CD4-positive, alpha-beta T cell (primary cell): ENCODE data around the gene GYS1. TPM values are rescaled to one million over a fixed set of nuclear protein-coding genes. Genes with fewer than 3 reads are reported as not detected.
"Not testable (repeated sequence)": the region's sequence is repeated elsewhere in the genome, so short reads cannot be mapped to it uniquely, and the experiment has no call there.

Experiments used
- ATAC-seq: fragments of 200-7000 bp; cut with Tn5 transposase; one replicate; pipeline ENCODE4 v1.10.0; 2022; ENCODE audit warnings: mild to moderate bottlenecking; ENCODE audit not compliant: poor library complexity
- CTCF ChIA-PET: fragments of 350-600 bp; sonication (Branson Sonifier 250); formaldehyde crosslinking; loops from one replicate; lab custom pipeline; 2021; ENCODE audit warnings: antibody characterized with exemption, inconsistent platforms; lab: Charles Lee
- POLR2A ChIA-PET: fragments of 350-600 bp; sonication (Branson Sonifier 250); formaldehyde crosslinking; loops from one replicate; lab custom pipeline; 2021; ENCODE audit warnings: antibody characterized with exemption, inconsistent platforms; lab: Charles Lee
- DNase-seq, 14 experiments: peaks; one replicate each; pipeline ENCODE4 v3.0.0-alpha.2; 2013 to 2020; ENCODE audit warnings: mixed read lengths in 2 of 14
- H3K27ac ChIP-seq, 2 donors: one replicate each; pipeline versions ENCODE4 v1.5.1 to v1.7.0; 2013; ENCODE audit warnings: low read length in 2 of 2, low read depth in 1 of 2, mild to moderate bottlenecking in 1 of 2
- H3K27me3 ChIP-seq, 2 experiments: 1 replicate in 1 of 2; 2 replicates in 1 of 2; pipeline versions ENCODE4 v1.6.1 to v1.7.0; 2013; ENCODE audit warnings: low read length in 2 of 2, control low read depth in 1 of 2, mild to moderate bottlenecking in 1 of 2, moderate library complexity in 1 of 2; ENCODE audit not compliant: insufficient read depth in 2 of 2, control insufficient read depth in 1 of 2
- H3K36me3 ChIP-seq: one replicate; pipeline ENCODE4 v1.6.1; 2013; ENCODE audit warnings: low read length, control low read depth; ENCODE audit not compliant: insufficient read depth
- H3K4me1 ChIP-seq: one replicate; pipeline ENCODE4 v1.6.1; 2013; ENCODE audit warnings: low read length, control low read depth; ENCODE audit not compliant: insufficient read depth
- H3K4me3 ChIP-seq: one replicate; pipeline ENCODE4 v1.5.1; 2013; ENCODE audit warnings: mild to moderate bottlenecking, low read length, moderate library complexity
- H3K9me3 ChIP-seq, 2 experiments: 1 replicate in 1 of 2; 2 replicates in 1 of 2; pipeline versions ENCODE4 v1.6.1 to v1.7.0; 2013; ENCODE audit warnings: low read length in 2 of 2, mild to moderate bottlenecking in 2 of 2, control low read depth in 1 of 2, moderate library complexity in 1 of 2; ENCODE audit not compliant: control insufficient read depth in 1 of 2, insufficient read depth in 1 of 2
- H3K27ac Mint-ChIP-seq: one replicate; pipeline ENCODE4 v1.8.0; 2020; ENCODE audit warnings: mixed read lengths
- H3K27me3 Mint-ChIP-seq: one replicate; pipeline ENCODE4 v1.8.0; 2021; ENCODE audit warnings: mixed read lengths
- H3K36me3 Mint-ChIP-seq: one replicate; pipeline ENCODE4 v1.8.0; 2021; ENCODE audit warnings: low read depth, mixed read lengths
- H3K4me1 Mint-ChIP-seq: one replicate; pipeline ENCODE4 v1.8.0; 2021; ENCODE audit warnings: low read depth, mixed read lengths
- H3K4me3 Mint-ChIP-seq: one replicate; pipeline ENCODE4 v1.8.0; 2020; ENCODE audit warnings: mild to moderate bottlenecking, mixed read lengths
- H3K9me3 Mint-ChIP-seq: one replicate; pipeline ENCODE4 v1.8.0; 2020; ENCODE audit warnings: mixed read lengths
- intact Hi-C, 2 experiments: fragments of 100-400 bp; cut with DNase I in 1 of 2; cut with micrococcal nuclease in 1 of 2; formaldehyde crosslinking; loops; one replicate each; pipeline versions ENCODE4 v1.15.1 to v1.9.0; 2023 to 2025; cut with DNase I, micrococcal nuclease
- polyA plus RNA-seq, 2 donors: library from polyadenylated mRNA; unstranded; fragments of 120-200 nt; gene quantifications; one replicate each; pipeline ENCODE4 v1.2.1, GENCODE V29; 2013
- total RNA-seq, 174 experiments: library from RNA in 2 of 174; stranded (reverse) in 2 of 174; gene quantifications; one replicate each; pipeline ENCODE4 v1.2.3 and lab custom pipeline; 2021 to 2026
- TF ChIP-seq, protein P1 (sequence below): fragments of 200-600 bp; IDR thresholded peaks from one replicate; pipeline ENCODE4 v1.8.0; 2022; ENCODE audit warnings: antibody characterized with exemption, mild to moderate bottlenecking

GYS1 gene
- total RNA-seq (10 to 100 TPM; 13.2 to 14.1 TPM), total RNA-seq (lab: John Stamatoyannopoulos, UW) (7.5 to 92.0 (median 39.8) reads per million in 172 experiments)
- polyA plus RNA-seq (2013, experiment 1 of 2): 27.5 TPM
- polyA plus RNA-seq (2013, experiment 2 of 2): 32.7 TPM

DNA sequence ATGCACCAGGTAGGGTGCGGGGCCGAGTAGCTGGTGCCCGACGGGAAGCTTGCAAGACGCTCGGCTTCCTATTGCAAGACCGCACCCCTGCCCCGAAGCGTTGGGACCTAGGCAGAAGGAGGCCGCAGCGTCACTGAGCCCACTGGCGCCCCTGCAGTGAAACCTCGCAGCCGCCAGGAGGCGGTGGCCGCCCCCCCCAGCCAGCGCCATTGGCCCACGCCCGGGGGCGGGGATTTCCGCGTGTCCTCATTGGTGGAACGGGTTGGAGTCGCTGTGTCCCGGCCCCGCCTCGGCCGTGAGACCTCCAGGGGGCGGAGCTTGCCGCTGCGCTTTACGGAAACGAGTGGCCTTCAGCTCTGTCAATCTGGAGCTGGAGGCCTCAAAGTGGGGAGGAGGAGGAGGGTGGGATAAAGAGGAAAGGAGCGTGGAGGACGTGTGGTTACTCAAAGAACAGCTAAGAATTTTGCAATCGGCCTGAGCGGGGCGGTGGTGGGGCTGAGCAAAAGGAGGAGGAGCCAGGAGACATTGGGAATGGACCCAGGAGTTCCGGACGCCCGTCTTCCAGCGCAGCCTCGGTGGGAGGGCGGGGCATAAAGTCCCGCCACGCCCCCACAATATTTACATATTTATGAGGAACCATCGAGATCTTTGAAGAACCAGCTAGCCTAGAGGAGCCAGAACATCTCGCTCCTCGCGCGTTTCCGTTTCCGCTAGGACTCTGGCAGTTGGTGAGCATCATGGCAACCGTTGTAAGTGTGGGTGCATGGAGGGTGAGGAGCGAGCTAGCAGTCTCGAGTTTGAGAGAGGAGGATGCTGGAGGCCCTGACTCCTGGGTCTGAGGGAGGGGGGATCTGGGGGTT lies at the start of gene GYS1, which contains the start of gene RUVBL2:
GYS1 (minus strand) TSS at position 135 of the 860 bp plus-strand sequence. CDS start 197 bp downstream, outside the sequence.
RUVBL2 (plus strand) TSS at position 713 of the 860 bp plus-strand sequence; CDS start at position 738, 25 bp downstream.
- Mint-ChIP-seq H3K36me3 (peaks cover 29% of the 10 kb centered on the region), H3K27ac (peak within 1 kb of the TSS; percentile 90), H3K4me1 (peaks cover 46% of the 10 kb centered on the region), H3K4me3 (peak within 1 kb of the TSS; percentile 92), H3K9me3 (no peaks in the 10 kb centered on the region), H3K27me3 (no peaks in the 10 kb centered on the region)
- TF ChIP-seq, protein P1, sequence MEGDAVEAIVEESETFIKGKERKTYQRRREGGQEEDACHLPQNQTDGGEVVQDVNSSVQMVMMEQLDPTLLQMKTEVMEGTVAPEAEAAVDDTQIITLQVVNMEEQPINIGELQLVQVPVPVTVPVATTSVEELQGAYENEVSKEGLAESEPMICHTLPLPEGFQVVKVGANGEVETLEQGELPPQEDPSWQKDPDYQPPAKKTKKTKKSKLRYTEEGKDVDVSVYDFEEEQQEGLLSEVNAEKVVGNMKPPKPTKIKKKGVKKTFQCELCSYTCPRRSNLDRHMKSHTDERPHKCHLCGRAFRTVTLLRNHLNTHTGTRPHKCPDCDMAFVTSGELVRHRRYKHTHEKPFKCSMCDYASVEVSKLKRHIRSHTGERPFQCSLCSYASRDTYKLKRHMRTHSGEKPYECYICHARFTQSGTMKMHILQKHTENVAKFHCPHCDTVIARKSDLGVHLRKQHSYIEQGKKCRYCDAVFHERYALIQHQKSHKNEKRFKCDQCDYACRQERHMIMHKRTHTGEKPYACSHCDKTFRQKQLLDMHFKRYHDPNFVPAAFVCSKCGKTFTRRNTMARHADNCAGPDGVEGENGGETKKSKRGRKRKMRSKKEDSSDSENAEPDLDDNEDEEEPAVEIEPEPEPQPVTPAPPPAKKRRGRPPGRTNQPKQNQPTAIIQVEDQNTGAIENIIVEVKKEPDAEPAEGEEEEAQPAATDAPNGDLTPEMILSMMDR: peak; percentile 97
- Histone ChIP-seq H3K27ac (peak within 1 kb of the TSS; percentile 82 to 83), H3K9me3 (no peaks in the 10 kb centered on the region), H3K4me1 (peaks cover 43% of the 10 kb centered on the region), H3K36me3 (peaks cover 7% of the 10 kb centered on the region), H3K4me3 (peak within 1 kb of the TSS; percentile 84), H3K27me3 (no peaks in the 10 kb centered on the region)
- intact Hi-C loops: loop anchor here (2.0 to 10.0 kb wide), 9 partner anchors 25 to 629 kb away; partner anchors contain the start of genes CYTH2 (in 1 of the 2), DHDH (in 1 of the 2), IZUMO1 (in 1 of the 2) and SLC17A7 (in 1 of the 2)
- CTCF ChIA-PET: interaction anchor here (0.6 to 2.4 kb wide), 34 partner anchors 9 to 724 kb away, joined by 3 to 15 read pairs (median 4); partner anchors contain the start of genes BAX, FTL, LIN7B and NUCB1
- ATAC-seq (peak; percentile 92), DNase-seq (peak; percentile 98 to 100 (median 99))
- POLR2A ChIA-PET: interaction anchor here (0.6 to 3.3 kb wide), 52 partner anchors 10 to 1719 kb away, joined by 3 to 41 read pairs (median 4); partner anchors contain the start of genes AKT1S1, AP2A1, ATF5 and BAX

DNA sequence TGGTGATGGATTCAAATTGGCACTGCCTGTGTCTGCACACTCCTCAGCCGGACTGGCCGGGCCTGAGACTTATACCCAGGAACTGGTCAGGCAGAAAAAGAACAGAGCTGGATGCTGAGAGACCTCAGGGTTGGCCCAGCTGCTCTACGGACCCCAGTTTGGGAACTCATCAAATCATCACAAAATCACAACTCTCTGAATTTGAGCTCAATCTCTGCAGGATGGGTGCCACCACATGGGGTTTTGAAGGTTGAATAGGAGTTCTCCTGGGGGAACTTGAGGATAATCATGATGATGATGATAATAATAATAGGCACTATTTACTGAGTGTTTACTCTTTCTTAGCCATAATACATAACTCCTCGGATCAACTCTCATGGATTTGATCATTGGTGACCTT lies 49.6 kb upstream of the GYS1 start:
- DNase-seq, H3K4me3 Mint-ChIP-seq, H3K27ac ChIP-seq, POLR2A ChIA-PET, H3K36me3 Mint-ChIP-seq, ATAC-seq, H3K4me1 Mint-ChIP-seq, intact Hi-C loops, H3K4me3 ChIP-seq, H3K36me3 ChIP-seq, CTCF ChIA-PET, H3K27me3 Mint-ChIP-seq, H3K27ac Mint-ChIP-seq, H3K9me3 Mint-ChIP-seq, H3K9me3 ChIP-seq, H3K27me3 ChIP-seq, H3K4me1 ChIP-seq: not testable (repeated sequence)

DNA sequence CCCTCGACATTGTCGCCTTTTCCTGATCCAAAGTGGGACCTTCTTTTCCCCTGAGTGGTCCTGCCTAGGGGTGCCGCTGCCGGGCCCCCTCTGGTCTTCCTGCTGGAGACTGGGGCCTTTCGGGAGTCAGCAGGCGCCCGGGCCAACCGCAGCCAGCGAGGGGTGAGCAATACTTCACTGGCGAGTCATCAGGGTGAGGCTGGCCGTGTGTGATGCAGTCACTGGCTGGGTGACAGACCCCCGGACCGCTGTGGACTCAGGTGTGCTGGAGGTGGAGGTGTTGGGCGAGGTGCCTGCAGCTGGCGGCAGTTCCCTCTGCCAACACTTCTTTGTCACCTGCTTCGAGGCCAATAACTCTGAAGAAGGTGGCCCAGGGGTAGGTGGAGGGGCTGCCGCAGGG lies 49.1 kb upstream of the GYS1 start:
- TF ChIP-seq, protein P1: no peak
- no peak overlapping the region for H3K4me3 Mint-ChIP-seq
- POLR2A ChIA-PET: no interaction called here
- Histone ChIP-seq H3K4me1 (no peaks in the 10 kb centered on the region), H3K27ac (no peak overlapping the region), H3K36me3 (no peaks in the 10 kb centered on the region), H3K4me3 (no peak overlapping the region), H3K9me3 (no peaks in the 10 kb centered on the region), H3K27me3 (no peaks in the 10 kb centered on the region)
- DNase-seq: no peak
- intact Hi-C loops: no loop called here
- H3K27me3 Mint-ChIP-seq: no peaks in the 10 kb centered on the region
- H3K4me1 Mint-ChIP-seq: no peaks in the 10 kb centered on the region
- CTCF ChIA-PET: no interaction called here
- H3K27ac Mint-ChIP-seq: no peak overlapping the region
- H3K9me3 Mint-ChIP-seq: no peaks in the 10 kb centered on the region
- ATAC-seq: no peak
- H3K36me3 Mint-ChIP-seq: no peaks in the 10 kb centered on the region

DNA sequence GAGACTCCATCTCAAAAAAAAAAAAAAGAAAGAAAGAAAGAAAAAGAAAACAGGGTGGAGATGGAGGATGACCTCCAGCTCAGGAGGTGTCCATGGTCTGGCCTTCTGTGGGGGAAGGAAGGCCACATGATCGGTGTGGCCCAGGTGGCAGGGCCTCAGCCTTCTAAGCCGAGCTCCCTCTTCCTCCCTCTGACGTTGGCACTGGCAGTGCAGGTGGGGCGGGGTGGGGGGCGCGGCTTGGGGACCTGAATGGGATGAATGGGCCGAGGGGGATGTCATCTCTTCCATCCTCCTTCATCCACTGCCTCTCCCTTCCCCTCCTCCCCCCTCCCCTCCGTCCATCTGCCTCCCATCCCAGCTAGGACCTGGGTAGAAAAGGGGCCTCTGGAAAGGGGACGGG lies 46.6 kb upstream of the GYS1 start:
- CTCF ChIA-PET, H3K27ac Mint-ChIP-seq, H3K27me3 ChIP-seq, ATAC-seq, H3K36me3 ChIP-seq, H3K36me3 Mint-ChIP-seq, H3K4me3 ChIP-seq, DNase-seq, intact Hi-C loops, H3K27ac ChIP-seq, H3K4me1 Mint-ChIP-seq, H3K27me3 Mint-ChIP-seq, H3K4me3 Mint-ChIP-seq, POLR2A ChIA-PET, H3K4me1 ChIP-seq, H3K9me3 ChIP-seq, H3K9me3 Mint-ChIP-seq: not testable (repeated sequence)

DNA sequence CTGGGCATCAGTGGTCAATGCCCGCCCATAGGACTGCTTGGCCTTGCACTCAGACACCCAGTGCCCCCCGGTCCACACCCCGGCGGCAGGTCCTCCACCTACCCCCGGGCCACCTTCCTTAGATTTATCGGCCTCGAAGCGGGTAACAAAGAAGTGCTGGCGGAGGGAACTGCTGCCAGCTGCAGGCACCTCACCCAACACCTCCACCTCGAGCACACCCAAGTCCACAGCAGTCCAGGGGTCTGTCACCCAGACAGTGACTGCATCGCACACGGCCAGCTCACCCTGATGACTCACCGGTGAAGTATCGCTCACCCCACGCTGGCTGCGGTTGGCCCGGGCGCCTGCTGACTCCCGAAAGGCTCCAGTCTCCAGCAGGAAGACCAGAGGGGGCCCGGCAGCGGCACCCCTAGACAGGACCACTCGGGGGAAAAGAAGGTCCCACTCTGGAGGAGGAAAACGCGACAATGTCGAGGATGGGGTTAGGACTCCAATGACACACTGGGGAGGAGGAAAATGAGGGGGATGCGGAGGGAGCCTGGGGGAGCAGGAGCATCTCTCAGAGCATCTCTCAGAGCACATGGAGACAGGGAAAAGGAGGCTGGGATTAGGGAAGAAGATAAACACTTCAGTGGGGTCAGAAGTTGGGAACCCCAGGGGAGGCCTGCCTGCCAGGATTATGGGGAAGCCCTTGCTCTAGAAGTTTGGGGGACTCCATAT lies 45.6 kb upstream of the GYS1 start:
- H3K27me3 ChIP-seq, H3K36me3 Mint-ChIP-seq, H3K9me3 ChIP-seq, H3K27ac Mint-ChIP-seq, H3K4me1 Mint-ChIP-seq, H3K4me1 ChIP-seq, H3K4me3 ChIP-seq, intact Hi-C loops, CTCF ChIA-PET, H3K27me3 Mint-ChIP-seq, DNase-seq, H3K9me3 Mint-ChIP-seq, H3K27ac ChIP-seq, H3K36me3 ChIP-seq, POLR2A ChIA-PET, ATAC-seq, H3K4me3 Mint-ChIP-seq: not testable (repeated sequence)
